SK-N-SH (cell line): Measurements from ENCODE around the gene PARVA. TPM values are rescaled to one million over a fixed set of nuclear protein-coding genes. Genes with fewer than 3 reads are reported as not detected.

Source experiments
- CTCF ChIA-PET: fragments of 300-600, 350-600 bp; formaldehyde crosslinking; extraction: SDS; loops from one replicate; lab custom pipeline; 2021; lab: Yijun Ruan, JAX
- POLR2A ChIA-PET: fragments of 350-600 bp; sonication (Branson Sonifier 250); formaldehyde crosslinking; extraction: SDS; loops from one replicate; lab custom pipeline; 2020; ENCODE audit warnings: antibody characterized with exemption, inconsistent platforms; lab: Yijun Ruan, JAX
- DNase-seq: peaks from one replicate; pipeline ENCODE4 v3.0.0; 2012
- H2AFZ ChIP-seq: fragments of 200-600 bp; sonication (generic); 2 replicates; pipeline ENCODE4 v1.8.1; 2016; ENCODE audit warnings: antibody characterized with exemption, mild to moderate bottlenecking, low read depth
- H3F3A ChIP-seq: fragments of 200-600 bp; sonication (generic); replicated peaks from 2 replicates; pipeline ENCODE3; 2016; ENCODE audit warnings: antibody characterized with exemption, mild to moderate bottlenecking; ENCODE audit not compliant: insufficient read depth
- H3K27ac ChIP-seq, 2 experiments: fragments of 200-500 bp in 1 of 2; fragments of 200-600 bp in 1 of 2; sonication (Bioruptor generic) in 1 of 2; sonication (generic), shearing (Covaris generic) in 1 of 2; 2 replicates each; pipeline versions ENCODE4 v1.5.1 to v1.6.1; 2014 to 2016; ENCODE audit warnings: low read depth in 2 of 2, inconsistent platforms in 1 of 2, low read length in 1 of 2, mild to moderate bottlenecking in 1 of 2, mixed read lengths in 1 of 2
- H3K27me3 ChIP-seq: fragments of 200-600 bp; sonication (generic), shearing (Covaris generic); 2 replicates; pipeline ENCODE4 v1.6.1; 2016; ENCODE audit warnings: mixed run types; ENCODE audit not compliant: insufficient read depth
- H3K36me3 ChIP-seq, 2 experiments: fragments of 200-500 bp in 1 of 2; fragments of 200-600 bp in 1 of 2; sonication (Bioruptor generic) in 1 of 2; sonication (generic) in 1 of 2; replicated peaks in 1 of 2; 2 replicates each; pipeline versions ENCODE3 to v1.5.1; 2014 to 2016; ENCODE audit warnings: low read length in 1 of 2, mild to moderate bottlenecking in 1 of 2; ENCODE audit not compliant: insufficient read depth in 2 of 2, control insufficient read depth in 1 of 2
- H3K4me1 ChIP-seq, 2 experiments: fragments of 200-500 bp in 1 of 2; fragments of 200-600 bp in 1 of 2; sonication (Bioruptor generic) in 1 of 2; sonication (generic), shearing (Covaris generic) in 1 of 2; 2 replicates each; pipeline versions ENCODE4 v1.5.1 to v1.6.1; 2014 to 2016; ENCODE audit warnings: low read depth in 1 of 2, low read length in 1 of 2, mixed run types in 1 of 2; ENCODE audit not compliant: insufficient read depth in 2 of 2, control insufficient read depth in 1 of 2
- H3K4me2 ChIP-seq: fragments of 200-600 bp; sonication (generic), shearing (Covaris generic); 2 replicates; pipeline ENCODE4 v1.6.1; 2017; ENCODE audit warnings: mixed run types
- H3K4me3 ChIP-seq, 2 experiments: fragments of 200-500 bp in 1 of 2; fragments of 200-600 bp in 1 of 2; sonication (Bioruptor generic) in 1 of 2; sonication (generic), shearing (Covaris generic) in 1 of 2; 2 replicates each; pipeline versions ENCODE4 v1.5.1 to v1.8.1; 2014 to 2016; ENCODE audit warnings: low read depth in 2 of 2, inconsistent platforms in 1 of 2, low read length in 1 of 2, mild to moderate bottlenecking in 1 of 2, mixed read lengths in 1 of 2, moderate library complexity in 1 of 2
- H3K79me2 ChIP-seq: fragments of 200-600 bp; sonication (generic); 2 replicates; pipeline ENCODE4 v1.8.1; 2017; ENCODE audit warnings: mild to moderate bottlenecking; ENCODE audit not compliant: insufficient read depth
- H3K9ac ChIP-seq: fragments of 200-600 bp; sonication (generic); 2 replicates; pipeline ENCODE4 v1.6.1; 2017; ENCODE audit warnings: mixed run types
- H3K9me2 ChIP-seq: fragments of 200-600 bp; sonication (generic); 2 replicates; pipeline ENCODE4 v1.6.1; 2017; ENCODE audit warnings: mixed run types
- H3K9me3 ChIP-seq: fragments of 200-600 bp; sonication (generic); 2 replicates; pipeline ENCODE4 v1.6.1; 2017; ENCODE audit warnings: mixed run types, mild to moderate bottlenecking, moderate library complexity
- H4K20me1 ChIP-seq: fragments of 200-600 bp; sonication (generic); 2 replicates; pipeline ENCODE4 v1.6.1; 2017; ENCODE audit warnings: mild to moderate bottlenecking, mixed run types; ENCODE audit not compliant: insufficient read depth
- CHD2 ChIP-seq: fragments of 150-350 bp; IDR thresholded peaks from 2 replicates; pipeline ENCODE4 v1.6.1; 2018; ENCODE audit warnings: low read length; ENCODE audit not compliant: partially characterized antibody
- EP300 ChIP-seq, 2 experiments: IDR thresholded peaks; 2 replicates each; pipeline versions ENCODE4 v1.4.0 to v1.6.1; 2012; ENCODE audit warnings: borderline replicate concordance in 1 of 2, low read depth in 1 of 2, low read length in 1 of 2
- EZH2phosphoT487 ChIP-seq: fragments of 200-600 bp; sonication (generic); IDR thresholded peaks from 2 replicates; pipeline ENCODE4 v1.6.1; 2017; ENCODE audit warnings: low read depth, mixed run types, mild to moderate bottlenecking, antibody characterized with exemption, moderate library complexity, borderline replicate concordance
- FOSL2 ChIP-seq: IDR thresholded peaks from 2 replicates; pipeline ENCODE4 v1.4.0; 2012; ENCODE audit warnings: low read depth, mild to moderate bottlenecking, moderate library complexity, borderline replicate concordance
- FOXJ3 ChIP-seq: sonication (generic); formaldehyde crosslinking; IDR thresholded peaks from 2 replicates; pipeline ENCODE4 v1.5.1; 2020; ENCODE audit warnings: mild to moderate bottlenecking, missing genetic modification reagents
- GABPA ChIP-seq: IDR thresholded peaks from 2 replicates; pipeline ENCODE4 v1.4.0; 2012; ENCODE audit warnings: low read depth, mild to moderate bottlenecking
- GATA2 ChIP-seq: sonication (generic); formaldehyde crosslinking; IDR thresholded peaks from 2 replicates; pipeline ENCODE4 v1.5.0; 2020; ENCODE audit warnings: mild to moderate bottlenecking, missing genetic modification reagents
- JUND ChIP-seq: IDR thresholded peaks from 2 replicates; pipeline ENCODE4 v1.4.0; 2012
- MEF2A ChIP-seq: IDR thresholded peaks from 2 replicates; pipeline ENCODE4 v1.4.0; 2012; ENCODE audit warnings: low read depth, borderline replicate concordance
- MXI1 ChIP-seq: IDR thresholded peaks from 2 replicates; pipeline ENCODE4 v1.6.1; 2012; ENCODE audit warnings: mild to moderate bottlenecking, low read depth, low read length, improper control_type of control experiment
- NFIC ChIP-seq: IDR thresholded peaks from 2 replicates; pipeline ENCODE4 v1.4.0; 2012; ENCODE audit warnings: borderline replicate concordance
- POLR2AphosphoS5 ChIP-seq: IDR thresholded peaks from 2 replicates; pipeline ENCODE4 v1.6.1; 2012; ENCODE audit warnings: low read depth, low read length
- RCOR1 ChIP-seq: fragments of 150-350 bp; IDR thresholded peaks from 2 replicates; pipeline ENCODE4 v1.6.1; 2017; ENCODE audit warnings: antibody characterized with exemption, low read length
- RXRA ChIP-seq: IDR thresholded peaks from 2 replicates; pipeline ENCODE4 v1.4.0; 2012; ENCODE audit warnings: low read depth, mild to moderate bottlenecking, borderline replicate concordance
- SMC3 ChIP-seq: IDR thresholded peaks from 2 replicates; pipeline ENCODE4 v1.6.1; 2012; ENCODE audit warnings: low read depth, low read length, improper control_type of control experiment
- TCF12 ChIP-seq: IDR thresholded peaks from 2 replicates; pipeline ENCODE4 v1.4.0; 2012
- TEAD4 ChIP-seq: IDR thresholded peaks from 2 replicates; pipeline ENCODE4 v1.4.0; 2012; ENCODE audit warnings: mild to moderate bottlenecking, borderline replicate concordance; ENCODE audit not compliant: insufficient read depth
- WGBS: methylation state at CpG from one replicate; pipeline ENCODE4 v1.1.6; 2017; ENCODE audit warnings: low lambda C conversion rate; 5-methylcytosine and 5-hydroxymethylcytosine counted together
- polyA plus RNA-seq, 3 experiments: library from polyadenylated mRNA; depleted of rRNA; stranded (reverse); fragments of >200 nt; gene quantifications; 2 replicates each; pipeline ENCODE4 v1.2.3, GENCODE V29; 2012
- TF ChIP-seq, protein P1 (sequence below): IDR thresholded peaks from 2 replicates; pipeline ENCODE4 v1.4.0; 2012; ENCODE audit warnings: low read depth, borderline replicate concordance
- TF ChIP-seq, protein P2 (sequence below): fragments of 200-600 bp; sonication (generic); IDR thresholded peaks from 2 replicates; pipeline ENCODE4 v1.6.1; 2017; ENCODE audit warnings: antibody characterized with exemption, mild to moderate bottlenecking, moderate library complexity
- TF ChIP-seq, protein P3 (sequence below): IDR thresholded peaks from 2 replicates; pipeline ENCODE4 v1.4.0; 2012; ENCODE audit warnings: low read depth, borderline replicate concordance
- TF ChIP-seq, protein P4 (sequence below): IDR thresholded peaks from 2 replicates; pipeline ENCODE4; 2012
- TF ChIP-seq, protein P5 (sequence below): fragments of 150-350 bp; IDR thresholded peaks from 2 replicates; pipeline ENCODE4 v1.6.1; 2017; ENCODE audit warnings: antibody characterized with exemption, low read length, low read depth, borderline replicate concordance

PARVA gene
- polyA plus RNA-seq, 1 of the 3 experiments (the other 2 are of a cell fraction): 27.6 TPM

DNA sequence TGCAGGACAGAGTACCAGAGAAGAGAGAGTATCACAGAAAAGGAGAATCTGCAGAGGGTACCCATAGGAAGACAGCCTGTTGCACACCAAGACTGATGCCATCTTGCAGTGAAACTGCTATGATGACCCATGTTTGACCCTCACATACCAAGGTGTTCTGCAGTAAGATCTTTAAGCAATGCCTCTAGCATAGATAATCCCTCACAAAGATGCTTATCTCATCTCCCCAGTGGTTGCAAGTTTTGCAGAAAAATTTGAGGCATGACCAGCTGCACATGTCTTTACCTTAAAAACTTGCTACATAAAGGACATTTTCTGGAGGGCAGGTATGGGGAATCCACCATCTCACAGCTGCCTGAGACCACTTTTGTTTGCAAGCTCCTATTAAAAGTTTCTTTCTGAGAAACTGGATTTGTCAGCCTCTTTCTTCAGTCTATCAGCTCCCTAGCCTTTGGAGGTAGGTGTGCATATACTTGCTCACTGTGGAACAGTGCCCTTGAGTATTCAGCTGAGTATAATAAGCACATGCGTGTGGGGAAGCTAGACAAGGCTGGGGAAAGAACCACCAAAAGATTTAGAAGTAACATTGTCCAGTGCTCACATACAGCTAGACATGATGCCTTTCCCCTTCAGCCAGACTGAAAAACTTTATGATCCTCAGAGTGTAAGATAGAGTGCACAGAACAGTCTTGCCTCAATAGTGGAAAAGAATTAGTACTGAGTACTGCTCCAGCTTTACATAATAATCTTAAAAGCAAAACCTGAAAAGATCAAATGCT lies 196.5 kb downstream of the PARVA start:
- no peaks in the 10 kb centered on the region for H3K27me3 ChIP-seq
- H3K9me3 ChIP-seq: no peaks in the 10 kb centered on the region
- H3K4me1 ChIP-seq: no peaks in the 10 kb centered on the region; a peak in 1 of 4 replicates
- H2AFZ ChIP-seq: no peak overlapping the region
- no peak overlapping the region; the same call in 1 of the 2 replicates for H3K4me2 ChIP-seq
- CTCF ChIA-PET: interaction anchor here (1.4 to 2.4 kb wide), 2 partner anchors 10 to 13 kb away, joined by 4 to 7 read pairs; no protein-coding TSS in a partner anchor
- H3K36me3 ChIP-seq: no peaks in the 10 kb centered on the region
- H3F3A ChIP-seq: peaks cover 2% of the 10 kb centered on the region
- no peaks in the 10 kb centered on the region for H4K20me1 ChIP-seq
- DNase-seq: no peak
- no peak overlapping the region for H3K9ac ChIP-seq
- H3K27ac ChIP-seq: peak overlapping the region in 1 of 2 experiments; percentile 36; a peak in 1 of 4 replicates
- no peak overlapping the region for H3K4me3 ChIP-seq
- POLR2A ChIA-PET: no interaction called here
- H3K79me2 ChIP-seq: no peaks in the 10 kb centered on the region
- TF ChIP-seq CHD2 (no peak), MXI1 (no peak), TEAD4 (peak; percentile 26; the same call in 1 of the 2 replicates), FOXJ3 (no peak), MEF2A (no peak), RXRA (peak; percentile 74; the same call in 1 of the 2 replicates), FOSL2 (no peak), RCOR1 (no peak), POLR2AphosphoS5 (no peak), NFIC (no peak), EP300 (IDR thresholded peaks at IDR 0.05; ENCODE audit: borderline replicate concordance in 1 of 2, low read depth in 1 of 2, low read length in 1 of 2) (no peak), TCF12 (peak; percentile 72; the same call in 1 of the 2 replicates), GABPA (no peak), JUND (0 out of 2 replicates have a peak, but pooled peaks have one; percentile 24), GATA2 (CRISPR knock-in tag) (no peak), SMC3 (no peak), EZH2phosphoT487 (no peak)
- TF ChIP-seq, protein P1, sequence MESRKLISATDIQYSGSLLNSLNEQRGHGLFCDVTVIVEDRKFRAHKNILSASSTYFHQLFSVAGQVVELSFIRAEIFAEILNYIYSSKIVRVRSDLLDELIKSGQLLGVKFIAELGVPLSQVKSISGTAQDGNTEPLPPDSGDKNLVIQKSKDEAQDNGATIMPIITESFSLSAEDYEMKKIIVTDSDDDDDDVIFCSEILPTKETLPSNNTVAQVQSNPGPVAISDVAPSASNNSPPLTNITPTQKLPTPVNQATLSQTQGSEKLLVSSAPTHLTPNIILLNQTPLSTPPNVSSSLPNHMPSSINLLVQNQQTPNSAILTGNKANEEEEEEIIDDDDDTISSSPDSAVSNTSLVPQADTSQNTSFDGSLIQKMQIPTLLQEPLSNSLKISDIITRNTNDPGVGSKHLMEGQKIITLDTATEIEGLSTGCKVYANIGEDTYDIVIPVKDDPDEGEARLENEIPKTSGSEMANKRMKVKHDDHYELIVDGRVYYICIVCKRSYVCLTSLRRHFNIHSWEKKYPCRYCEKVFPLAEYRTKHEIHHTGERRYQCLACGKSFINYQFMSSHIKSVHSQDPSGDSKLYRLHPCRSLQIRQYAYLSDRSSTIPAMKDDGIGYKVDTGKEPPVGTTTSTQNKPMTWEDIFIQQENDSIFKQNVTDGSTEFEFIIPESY: no peak
- TF ChIP-seq, protein P2, sequence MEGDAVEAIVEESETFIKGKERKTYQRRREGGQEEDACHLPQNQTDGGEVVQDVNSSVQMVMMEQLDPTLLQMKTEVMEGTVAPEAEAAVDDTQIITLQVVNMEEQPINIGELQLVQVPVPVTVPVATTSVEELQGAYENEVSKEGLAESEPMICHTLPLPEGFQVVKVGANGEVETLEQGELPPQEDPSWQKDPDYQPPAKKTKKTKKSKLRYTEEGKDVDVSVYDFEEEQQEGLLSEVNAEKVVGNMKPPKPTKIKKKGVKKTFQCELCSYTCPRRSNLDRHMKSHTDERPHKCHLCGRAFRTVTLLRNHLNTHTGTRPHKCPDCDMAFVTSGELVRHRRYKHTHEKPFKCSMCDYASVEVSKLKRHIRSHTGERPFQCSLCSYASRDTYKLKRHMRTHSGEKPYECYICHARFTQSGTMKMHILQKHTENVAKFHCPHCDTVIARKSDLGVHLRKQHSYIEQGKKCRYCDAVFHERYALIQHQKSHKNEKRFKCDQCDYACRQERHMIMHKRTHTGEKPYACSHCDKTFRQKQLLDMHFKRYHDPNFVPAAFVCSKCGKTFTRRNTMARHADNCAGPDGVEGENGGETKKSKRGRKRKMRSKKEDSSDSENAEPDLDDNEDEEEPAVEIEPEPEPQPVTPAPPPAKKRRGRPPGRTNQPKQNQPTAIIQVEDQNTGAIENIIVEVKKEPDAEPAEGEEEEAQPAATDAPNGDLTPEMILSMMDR: no peak
- TF ChIP-seq, protein P3, sequence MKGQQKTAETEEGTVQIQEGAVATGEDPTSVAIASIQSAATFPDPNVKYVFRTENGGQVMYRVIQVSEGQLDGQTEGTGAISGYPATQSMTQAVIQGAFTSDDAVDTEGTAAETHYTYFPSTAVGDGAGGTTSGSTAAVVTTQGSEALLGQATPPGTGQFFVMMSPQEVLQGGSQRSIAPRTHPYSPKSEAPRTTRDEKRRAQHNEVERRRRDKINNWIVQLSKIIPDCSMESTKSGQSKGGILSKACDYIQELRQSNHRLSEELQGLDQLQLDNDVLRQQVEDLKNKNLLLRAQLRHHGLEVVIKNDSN: no peak
- TF ChIP-seq, protein P4, sequence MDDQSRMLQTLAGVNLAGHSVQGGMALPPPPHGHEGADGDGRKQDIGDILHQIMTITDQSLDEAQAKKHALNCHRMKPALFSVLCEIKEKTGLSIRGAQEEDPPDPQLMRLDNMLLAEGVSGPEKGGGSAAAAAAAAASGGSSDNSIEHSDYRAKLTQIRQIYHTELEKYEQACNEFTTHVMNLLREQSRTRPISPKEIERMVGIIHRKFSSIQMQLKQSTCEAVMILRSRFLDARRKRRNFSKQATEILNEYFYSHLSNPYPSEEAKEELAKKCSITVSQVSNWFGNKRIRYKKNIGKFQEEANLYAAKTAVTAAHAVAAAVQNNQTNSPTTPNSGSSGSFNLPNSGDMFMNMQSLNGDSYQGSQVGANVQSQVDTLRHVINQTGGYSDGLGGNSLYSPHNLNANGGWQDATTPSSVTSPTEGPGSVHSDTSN: peak; percentile 27; the same call in 1 of the 2 replicates
- TF ChIP-seq, protein P5, sequence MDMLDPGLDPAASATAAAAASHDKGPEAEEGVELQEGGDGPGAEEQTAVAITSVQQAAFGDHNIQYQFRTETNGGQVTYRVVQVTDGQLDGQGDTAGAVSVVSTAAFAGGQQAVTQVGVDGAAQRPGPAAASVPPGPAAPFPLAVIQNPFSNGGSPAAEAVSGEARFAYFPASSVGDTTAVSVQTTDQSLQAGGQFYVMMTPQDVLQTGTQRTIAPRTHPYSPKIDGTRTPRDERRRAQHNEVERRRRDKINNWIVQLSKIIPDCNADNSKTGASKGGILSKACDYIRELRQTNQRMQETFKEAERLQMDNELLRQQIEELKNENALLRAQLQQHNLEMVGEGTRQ: no peak
- 94% methylated on average over 1 of the region's 1 CpG for WGBS
- H3K9me2 ChIP-seq: no peaks in the 10 kb centered on the region
